K562 (cell line): ENCODE data around the gene MZB1. TPM values are rescaled to one million over a fixed set of nuclear protein-coding genes. Genes with fewer than 3 reads are reported as not detected.
A peak's percentile ranks its signal among the peaks of the same experiment; 100 is the strongest.

ENCODE experiments used
- ATF1 ChIP-seq, 2 experiments: fragments of 450-650 bp in 1 of 2; IDR thresholded peaks; 2 replicates each; pipeline ENCODE4 v1.6.1; 2016; ENCODE audit warnings: missing compliant biosample characterization in 1 of 2, missing genetic modification characterization in 1 of 2
- ATF7 ChIP-seq: fragments of 450-650 bp; IDR thresholded peaks from 2 replicates; pipeline ENCODE4 v1.7.1; 2014; ENCODE audit warnings: mild to moderate bottlenecking, moderate library complexity
- CXXC5 ChIP-seq: fragments of 250-450 bp; sonication (Bioruptor Pico); IDR thresholded peaks from 2 replicates; pipeline ENCODE4 v1.8.0; 2022; ENCODE audit warnings: inconsistent platforms, mild to moderate bottlenecking, moderate library complexity
- EP400 ChIP-seq: fragments of 450-650 bp; IDR thresholded peaks from 2 replicates; pipeline ENCODE4 v1.6.1; 2017; ENCODE audit warnings: antibody characterized with exemption, mild to moderate bottlenecking, moderate library complexity
- IRF2 ChIP-seq: sonication (generic); formaldehyde crosslinking; IDR thresholded peaks from 2 replicates; pipeline ENCODE4 v1.8.1; 2022; ENCODE audit warnings: mild to moderate bottlenecking, missing genetic modification reagents
- JUNB ChIP-seq: fragments of 450-650 bp; formaldehyde crosslinking; conservative IDR thresholded peaks from 2 replicates; pipeline ENCODE4 v1.4.0; 2020; ENCODE audit warnings: mild to moderate bottlenecking
- MYC ChIP-seq, 2 experiments: fragments of 250-450 bp in 1 of 2; sonication (Bioruptor Pico) in 1 of 2; IDR thresholded peaks; 2 replicates each; pipeline versions ENCODE4 v1.5.1 to v1.6.1; 2012 to 2021; ENCODE audit warnings: low read depth in 2 of 2, borderline replicate concordance in 1 of 2, improper control_type of control experiment in 1 of 2, low read length in 1 of 2, mild to moderate bottlenecking in 1 of 2, moderate library complexity in 1 of 2
- POLR3A ChIP-seq: IDR thresholded peaks from 2 replicates; pipeline ENCODE4 v1.6.1; 2011; ENCODE audit warnings: borderline replicate concordance, mild to moderate bottlenecking, moderate library complexity; ENCODE audit not compliant: insufficient read length, insufficient read depth; ENCODE audit errors: extremely low read depth
- RBBP5 ChIP-seq: fragments of 200-600 bp; sonication (generic); IDR thresholded peaks from 2 replicates; pipeline ENCODE4 v1.6.1; 2012; ENCODE audit warnings: borderline replicate concordance, mild to moderate bottlenecking, low read length, control low read depth, inconsistent platforms; ENCODE audit not compliant: insufficient read depth, poor library complexity, severe bottlenecking
- RBM15 ChIP-seq: fragments of 200-400 bp; formaldehyde crosslinking; IDR thresholded peaks from 2 replicates; pipeline ENCODE4 v1.6.1; 2018; ENCODE audit warnings: mild to moderate bottlenecking, low read length, moderate library complexity; ENCODE audit not compliant: insufficient read depth
- SIN3A ChIP-seq, 2 experiments: fragments of 150-350 bp in 1 of 2; IDR thresholded peaks; 2 replicates each; pipeline ENCODE4 v1.6.1; 2011 to 2016; ENCODE audit warnings: borderline replicate concordance in 2 of 2, low read depth in 2 of 2, low read length in 2 of 2, mild to moderate bottlenecking in 2 of 2, moderate library complexity in 2 of 2; ENCODE audit not compliant: control insufficient read depth in 1 of 2
- SREBF1 ChIP-seq: fragments of 150-350 bp; IDR thresholded peaks from 2 replicates; pipeline ENCODE4 v1.6.1; 2014; ENCODE audit warnings: antibody characterized with exemption, low read depth, low read length, borderline replicate concordance
- TEAD4 ChIP-seq, 2 experiments: sonication (generic) in 1 of 2; formaldehyde crosslinking in 1 of 2; IDR thresholded peaks; 2 replicates each; pipeline versions ENCODE4 v1.6.1 to v1.8.0; 2012 to 2022; ENCODE audit warnings: borderline replicate concordance in 1 of 2, inconsistent platforms in 1 of 2, low read length in 1 of 2, mild to moderate bottlenecking in 1 of 2, missing genetic modification reagents in 1 of 2
- WHSC1 ChIP-seq: IDR thresholded peaks from one replicate; pipeline ENCODE4 v1.6.1; 2012; ENCODE audit warnings: low read length, control low read depth, inconsistent platforms
- ZBED1 ChIP-seq: IDR thresholded peaks from 2 replicates; pipeline ENCODE4 v1.6.1; 2014
- ZBTB7A ChIP-seq: IDR thresholded peaks from 2 replicates; pipeline ENCODE4 v1.6.1; 2011; ENCODE audit warnings: low read depth, mild to moderate bottlenecking, low read length, moderate library complexity, borderline replicate concordance; ENCODE audit not compliant: control insufficient read depth
- ZNF143 ChIP-seq: sonication (generic); formaldehyde crosslinking; IDR thresholded peaks from 2 replicates; pipeline ENCODE4 v1.9.0; 2022; ENCODE audit warnings: mild to moderate bottlenecking, missing genetic modification reagents
- ZNF175 ChIP-seq: fragments of 200-800 bp; sonication (Bioruptor generic); IDR thresholded peaks from 2 replicates; pipeline ENCODE4 v1.6.1; 2016; ENCODE audit warnings: low read depth, mild to moderate bottlenecking, missing genetic modification characterization, missing compliant biosample characterization
- ZNF583 ChIP-seq: fragments of 250-450 bp; sonication (Bioruptor Pico); IDR thresholded peaks from 2 replicates; pipeline ENCODE4 v1.4.0; 2020
- polyA plus RNA-seq, 8 experiments: library from polyadenylated mRNA; depleted of rRNA in 4 of 8; stranded (reverse) in 5 of 8; unstranded in 3 of 8; fragments of >200 nt; fragmentation: Nextera tagmentation in 2 of 8; fragmentation: Illumina TruSeq in 1 of 8; extraction: Ambion mirVana in 2 of 8; extraction: Trizol in 1 of 8; gene quantifications; 2 replicates each; pipeline versions ENCODE4 v1.2.1 to v1.2.3, GENCODE V29; 2011 to 2014; ENCODE audit warnings: inconsistent platforms in 1 of 8, missing spikeins in 1 of 8
- total RNA-seq, 7 experiments: library from RNA; depleted of rRNA in 6 of 7; stranded (reverse); fragments of >200 nt in 6 of 7; fragmentation: Illumina TruSeq in 2 of 7; extraction: Trizol in 2 of 7; gene quantifications; 2 replicates each; pipeline versions ENCODE4 v1.2.1 to v1.2.3, GENCODE V29; 2011 to 2021; ENCODE audit warnings: low replicate concordance in 1 of 7
- TF ChIP-seq, protein P1 (sequence below), 2 experiments: IDR thresholded peaks; 2 replicates each; pipeline ENCODE4 v1.6.1; 2011; ENCODE audit warnings: borderline replicate concordance in 1 of 2, control low read depth in 1 of 2, low read depth in 1 of 2, low read length in 1 of 2, mild to moderate bottlenecking in 1 of 2, mixed read lengths in 1 of 2, moderate library complexity in 1 of 2; ENCODE audit not compliant: insufficient read depth in 1 of 2, insufficient read length in 1 of 2, poor library complexity in 1 of 2, severe bottlenecking in 1 of 2; ENCODE audit errors: extremely low read depth in 1 of 2
- TF ChIP-seq, protein P2 (sequence below): IDR thresholded peaks from 3 replicates; pipeline ENCODE4 v1.6.1; 2011; ENCODE audit warnings: borderline replicate concordance, mild to moderate bottlenecking, moderate library complexity; ENCODE audit not compliant: insufficient read length; ENCODE audit errors: extremely low read depth

Gene MZB1
- total and polyA plus RNA-seq, 9 of the 15 experiments (the other 6 are each of a cell fraction or from before 2014, with no cell fraction given) = 0.13 to 0.31 TPM; not detected in 7

DNA sequence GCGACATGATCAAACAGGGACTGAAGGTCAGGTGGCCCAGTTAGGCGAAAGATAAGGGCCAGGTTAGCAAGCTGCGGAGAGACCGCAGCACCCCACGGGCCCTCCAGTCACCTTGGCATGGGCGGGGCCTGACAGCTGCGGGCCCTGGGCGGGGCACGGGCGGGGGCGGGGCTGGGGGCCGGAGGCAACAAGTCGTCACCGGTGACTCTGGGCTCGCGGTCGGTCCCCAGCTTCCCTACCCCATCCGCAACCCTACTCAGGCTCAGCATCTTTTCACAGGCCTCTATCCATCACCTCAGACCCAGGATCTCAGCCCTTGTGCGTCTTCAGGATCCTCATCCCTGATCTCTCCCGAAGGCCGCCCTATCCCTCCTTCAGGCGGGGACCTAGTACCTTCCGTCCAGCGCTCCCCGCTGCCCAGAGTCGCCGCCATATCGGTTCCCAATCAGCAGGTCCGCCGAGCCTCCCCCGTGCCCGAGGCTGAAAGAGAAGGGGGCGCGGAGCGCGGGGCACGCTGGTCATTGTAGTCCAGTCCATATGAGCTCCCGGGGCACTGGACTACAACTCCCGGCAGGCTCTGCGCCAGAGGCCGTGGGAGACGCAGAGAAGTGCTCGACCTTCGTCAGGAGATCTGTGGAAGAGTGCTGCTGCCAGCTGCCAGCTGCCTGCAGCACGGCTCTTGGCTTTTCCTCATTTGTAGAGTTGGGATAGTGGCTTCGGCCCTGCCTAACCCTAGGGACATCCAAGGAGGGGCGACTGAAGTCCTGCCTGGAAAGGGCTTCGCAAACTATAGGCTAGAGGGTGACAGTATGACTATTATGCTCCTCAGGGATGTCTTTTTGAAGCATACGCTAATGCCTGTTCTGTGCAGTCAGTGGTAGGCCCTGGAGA lies 49.5 kb upstream of the MZB1 start, which contains the start of gene DNAJC18 (continued):
- TF ChIP-seq ZNF143 (CRISPR knock-in tag) = peak; percentile 96
- TF ChIP-seq ZNF175 (CRISPR knock-in tag) = no peak
- TF ChIP-seq, protein P1, sequence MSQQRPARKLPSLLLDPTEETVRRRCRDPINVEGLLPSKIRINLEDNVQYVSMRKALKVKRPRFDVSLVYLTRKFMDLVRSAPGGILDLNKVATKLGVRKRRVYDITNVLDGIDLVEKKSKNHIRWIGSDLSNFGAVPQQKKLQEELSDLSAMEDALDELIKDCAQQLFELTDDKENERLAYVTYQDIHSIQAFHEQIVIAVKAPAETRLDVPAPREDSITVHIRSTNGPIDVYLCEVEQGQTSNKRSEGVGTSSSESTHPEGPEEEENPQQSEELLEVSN (IDR thresholded peaks at IDR 0.05; ENCODE audit: borderline replicate concordance in 1 of 2, extremely low read depth in 1 of 2, insufficient read depth in 1 of 2, insufficient read length in 1 of 2, low read depth in 1 of 2, low read length in 1 of 2, poor library complexity in 1 of 2, severe bottlenecking in 1 of 2) = peak in 1 of 2 experiments; percentile 19
- TF ChIP-seq ZBED1 = no peak
- no peak for TF ChIP-seq JUNB (CRISPR knock-in tag)
- TF ChIP-seq SIN3A (IDR thresholded peaks at IDR 0.05; ENCODE audit: borderline replicate concordance in 2 of 2, control insufficient read depth in 1 of 2, low read depth in 2 of 2, low read length in 2 of 2) = peak; percentile 37 to 39; a peak in 1 of 4 replicates
- TF ChIP-seq, protein P2, sequence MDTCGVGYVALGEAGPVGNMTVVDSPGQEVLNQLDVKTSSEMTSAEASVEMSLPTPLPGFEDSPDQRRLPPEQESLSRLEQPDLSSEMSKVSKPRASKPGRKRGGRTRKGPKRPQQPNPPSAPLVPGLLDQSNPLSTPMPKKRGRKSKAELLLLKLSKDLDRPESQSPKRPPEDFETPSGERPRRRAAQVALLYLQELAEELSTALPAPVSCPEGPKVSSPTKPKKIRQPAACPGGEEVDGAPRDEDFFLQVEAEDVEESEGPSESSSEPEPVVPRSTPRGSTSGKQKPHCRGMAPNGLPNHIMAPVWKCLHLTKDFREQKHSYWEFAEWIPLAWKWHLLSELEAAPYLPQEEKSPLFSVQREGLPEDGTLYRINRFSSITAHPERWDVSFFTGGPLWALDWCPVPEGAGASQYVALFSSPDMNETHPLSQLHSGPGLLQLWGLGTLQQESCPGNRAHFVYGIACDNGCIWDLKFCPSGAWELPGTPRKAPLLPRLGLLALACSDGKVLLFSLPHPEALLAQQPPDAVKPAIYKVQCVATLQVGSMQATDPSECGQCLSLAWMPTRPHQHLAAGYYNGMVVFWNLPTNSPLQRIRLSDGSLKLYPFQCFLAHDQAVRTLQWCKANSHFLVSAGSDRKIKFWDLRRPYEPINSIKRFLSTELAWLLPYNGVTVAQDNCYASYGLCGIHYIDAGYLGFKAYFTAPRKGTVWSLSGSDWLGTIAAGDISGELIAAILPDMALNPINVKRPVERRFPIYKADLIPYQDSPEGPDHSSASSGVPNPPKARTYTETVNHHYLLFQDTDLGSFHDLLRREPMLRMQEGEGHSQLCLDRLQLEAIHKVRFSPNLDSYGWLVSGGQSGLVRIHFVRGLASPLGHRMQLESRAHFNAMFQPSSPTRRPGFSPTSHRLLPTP = no peak
- peak; percentile 79 for TF ChIP-seq ATF7
- no peak for TF ChIP-seq TEAD4 (IDR thresholded peaks at IDR 0.05; ENCODE audit: low read length)
- TF ChIP-seq TEAD4 (CRISPR knock-in tag; IDR thresholded peaks at IDR 0.05; ENCODE audit: borderline replicate concordance) = no peak
- peak; percentile 17; the same call in 1 of the 2 replicates for TF ChIP-seq SREBF1
- no peak for TF ChIP-seq IRF2 (CRISPR knock-in tag)
- no peak for TF ChIP-seq RBM15
- no peak for TF ChIP-seq ATF1 (CRISPR knock-in tag; IDR thresholded peaks at IDR 0.05)
- peak; percentile 81 for TF ChIP-seq ATF1 (tag; IDR thresholded peaks at IDR 0.05)
- TF ChIP-seq CXXC5 (CRISPR knock-in tag) = peak; percentile 74
- TF ChIP-seq WHSC1 = no peak
- peak; percentile 65 for TF ChIP-seq RBBP5
- TF ChIP-seq MYC (IDR thresholded peaks at IDR 0.05; ENCODE audit: low read depth, low read length) = no peak; the same call in 1 of the 2 replicates
- TF ChIP-seq MYC (CRISPR knock-in tag; IDR thresholded peaks at IDR 0.05; ENCODE audit: borderline replicate concordance, low read depth) = no peak
- peak; percentile 76 for TF ChIP-seq ZBTB7A
- TF ChIP-seq ZNF583 (CRISPR knock-in tag) = no peak
- no peak for TF ChIP-seq POLR3A
- peak; percentile 61 for TF ChIP-seq EP400
